ENCODE data around the gene PDF. TPM values are rescaled to one million over a fixed set of nuclear protein-coding genes. Genes with fewer than 3 reads are reported as not detected.
A peak's percentile ranks its signal among the peaks of the same experiment; 100 is the strongest.

Gene PDF
- total and polyA plus RNA-seq, 2 of the 13 experiments (the other 11 are each of a cell fraction or from before 2014, with no cell fraction given) = 12.4 to 48.8 TPM

GRCh38 chr16:69339289-69340094 lies 9.1 kb upstream of the PDF start, which contains the start of the genes COG8 and NIP7 (continued):
- TF ChIP-seq ETS1 (CRISPR knock-in tag; IDR thresholded peaks at IDR 0.05) (peak; percentile 91; the same call in 1 of the 2 replicates), ZNF142 (CRISPR knock-in tag; IDR thresholded peaks at IDR 0.05) (peak; percentile 92), ZNF432 (CRISPR knock-in tag; IDR thresholded peaks at IDR 0.05; ENCODE audit: borderline replicate concordance) (no peak), ZFP1 (CRISPR knock-in tag; IDR thresholded peaks at IDR 0.05) (peak; percentile 47; the same call in 1 of the 2 replicates), SIN3A (IDR thresholded peaks at IDR 0.05; ENCODE audit: borderline replicate concordance, low read depth, low read length) (peak; percentile 77), ARHGAP35 (CRISPR knock-in tag; IDR thresholded peaks at IDR 0.05; ENCODE audit: borderline replicate concordance) (peak; percentile 37), NBN (conservative IDR thresholded peaks at IDR 0.05) (no peak), CREBL2 (CRISPR knock-in tag; IDR thresholded peaks at IDR 0.05; ENCODE audit: borderline replicate concordance) (peak; percentile 63; the same call in 1 of the 2 replicates), JUND (CRISPR knock-in tag; IDR thresholded peaks at IDR 0.05) (no peak), DBP (CRISPR knock-in tag; IDR thresholded peaks at IDR 0.05; ENCODE audit: not compliant biosample characterization) (peak; percentile 90), ZFP62 (CRISPR knock-in tag; IDR thresholded peaks at IDR 0.05) (no peak), TARDBP (CRISPR knock-in tag; IDR thresholded peaks at IDR 0.05) (peak; percentile 96), ZNF839 (CRISPR knock-in tag; IDR thresholded peaks at IDR 0.05; ENCODE audit: borderline replicate concordance) (no peak), NR0B2 (CRISPR knock-in tag; IDR thresholded peaks at IDR 0.05) (peak; percentile 92), ZSCAN5A (CRISPR knock-in tag; IDR thresholded peaks at IDR 0.05; ENCODE audit: borderline replicate concordance) (peak; percentile 97), ZFP37 (CRISPR knock-in tag; IDR thresholded peaks at IDR 0.05; ENCODE audit: borderline replicate concordance) (peak; percentile 88; the same call in 1 of the 2 replicates), ZNF143 (CRISPR knock-in tag; IDR thresholded peaks at IDR 0.05) (peak; percentile 80), MZF1 (CRISPR knock-in tag; IDR thresholded peaks at IDR 0.05; ENCODE audit: borderline replicate concordance) (0 out of 2 replicates have a peak, but pooled peaks have one; percentile 53), PITX1 (CRISPR knock-in tag; IDR thresholded peaks at IDR 0.05) (peak; percentile 30; the same call in 1 of the 2 replicates)
